Measurements from ENCODE around the gene NTRK2.

- no peak for TF ChIP-seq CTCF (conservative IDR thresholded peaks at IDR 0.05; ENCODE audit: low read length)
- no peak for TF ChIP-seq EZH2phosphoT487 (IDR thresholded peaks at IDR 0.05; ENCODE audit: borderline replicate concordance, low read depth, low read length)
These were observed 285.6 kb downstream of the NTRK2 start for GRCh38 chr9:84955155-84955554.

Data from OCI-LY7 (cell line).